ENCODE results near the gene EXOSC7. TPM values are rescaled to one million over a fixed set of nuclear protein-coding genes. Genes with fewer than 3 reads are reported as not detected.
A peak's percentile ranks its signal among the peaks of the same experiment; 100 is the strongest.

Gene EXOSC7
- total and polyA plus RNA-seq, 11 donors, result 23.8 to 87.3 (median 32.9) TPM

GRCh38 chr3:44966795-44967278, 9.2 kb upstream of the EXOSC7 start:
- Histone ChIP-seq H3K4me1 (peaks cover 0 to 59% (median 44%) of the 10 kb centered on the region in 12 donors), H3K27me3 (no peaks in the 10 kb centered on the region), H3K36me3 (peaks cover 0 to 5% (median 0%) of the 10 kb centered on the region in 9 donors), H3K4me3 (no peak overlapping the region), H3K27ac (no peak overlapping the region), H3K9me3 (no peaks in the 10 kb centered on the region)
- WGBS, 4 donors, result 76 to 88% (median 80%) methylated on average over 3 of the region's 3 CpGs
- DNase-seq (no peak), ATAC-seq (no peak)
- intact Hi-C loops (cut with DNase I), result no loop called here
- TF ChIP-seq POLR2A (IDR thresholded peaks at IDR 0.05) (no peak), CTCF (IDR thresholded peaks at IDR 0.05) (no peak)

GRCh38 chr3:44968447-44968858, 7.6 kb upstream of the EXOSC7 start:
- Histone ChIP-seq H3K36me3 (peaks cover 0 to 5% (median 0%) of the 10 kb centered on the region in 9 donors), H3K9me3 (no peaks in the 10 kb centered on the region), H3K4me3 (no peak overlapping the region), H3K4me1 (peaks cover 0 to 54% (median 33%) of the 10 kb centered on the region in 12 donors), H3K27ac (peak overlapping the region in 2 of 12 donors; percentile 48 to 54), H3K27me3 (no peaks in the 10 kb centered on the region)
- intact Hi-C loops (cut with DNase I), result no loop called here
- DNase-seq, result no peak
- TF ChIP-seq POLR2A (IDR thresholded peaks at IDR 0.05), result no peak
- TF ChIP-seq CTCF (IDR thresholded peaks at IDR 0.05), result no peak
- no peak for ATAC-seq
- 80 to 84% (median 83%) methylated on average over 6 of the region's 6 CpGs for WGBS, 4 donors

GRCh38 chr3:44969154-44969827, 6.8 kb upstream of the EXOSC7 start:
- Histone ChIP-seq H3K4me3 (no peak overlapping the region), H3K36me3 (peaks cover 0 to 5% (median 0%) of the 10 kb centered on the region in 9 donors), H3K27ac (peak overlapping the region in 4 of 12 donors; percentile 14 to 54 (median 44)), H3K9me3 (no peaks in the 10 kb centered on the region), H3K4me1 (peaks cover 0 to 55% (median 32%) of the 10 kb centered on the region in 12 donors), H3K27me3 (no peaks in the 10 kb centered on the region)
- TF ChIP-seq POLR2A (IDR thresholded peaks at IDR 0.05) (no peak), CTCF (IDR thresholded peaks at IDR 0.05) (no peak)
- intact Hi-C loops (cut with DNase I), result no loop called here
- no peak for DNase-seq
- ATAC-seq, result peak in 3 of 4 donors; percentile 23 to 59 (median 31)
- WGBS, 4 donors, result 65 to 73% (median 69%) methylated on average over 5 of the region's 5 CpGs

- Histone ChIP-seq H3K9me3 (no peaks in the 10 kb centered on the region), H3K27ac (peak overlapping the region in 4 of 12 donors; percentile 14 to 54 (median 44)), H3K27me3 (no peaks in the 10 kb centered on the region), H3K36me3 (peaks cover 0 to 5% (median 0%) of the 10 kb centered on the region in 9 donors), H3K4me1 (peaks cover 0 to 58% (median 36%) of the 10 kb centered on the region in 12 donors), H3K4me3 (no peak overlapping the region)
- ATAC-seq (no peak), DNase-seq (no peak)
- TF ChIP-seq POLR2A (IDR thresholded peaks at IDR 0.05), result no peak
- TF ChIP-seq CTCF (IDR thresholded peaks at IDR 0.05), result no peak
- intact Hi-C loops (cut with DNase I), result loop anchor here in 1 of 10 donors (10.0 kb wide), 1 partner anchor 55 kb away; the partner anchor contains the start of gene CLEC3B
- WGBS, 4 donors, result 69 to 85% (median 80%) methylated on average over 2 of the region's 2 CpGs
Observed at GRCh38 chr3:44969828-44970179, 6.2 kb upstream of the EXOSC7 start.

Measured in heart left ventricle (tissue), 16 donors.